ENCODE measurements around the gene CRTAP. TPM values are rescaled to one million over a fixed set of nuclear protein-coding genes. Genes with fewer than 3 reads are reported as not detected.

Gene CRTAP
- polyA plus RNA-seq, 3 donors, result 134 to 321 (median 317) TPM

- peak overlapping the region in 1 of 2 donors; percentile 61 for H3K4me3 Mint-ChIP-seq
- Histone ChIP-seq H4K20me1 (ENCODE audit: insufficient read depth, low read length) (peaks cover 100% of the 10 kb centered on the region), H3K36me3 (replicated peaks in 1 of 2; ENCODE audit: control insufficient read depth in 1 of 2, insufficient read depth in 2 of 2, low read length in 2 of 2) (peaks cover 31 to 51% of the 10 kb centered on the region in 2 donors), H3K4me1 (ENCODE audit: control insufficient read depth in 1 of 2, insufficient read depth in 2 of 2, low read length in 2 of 2) (peaks cover 19 to 29% of the 10 kb centered on the region in 2 donors), H3K9ac (ENCODE audit: insufficient read depth, low read length, poor library complexity, severe bottlenecking) (no peak overlapping the region), H3K4me3 (replicated peaks in 1 of 3; ENCODE audit: low read depth in 2 of 3, low read length in 3 of 3) (no peak overlapping the region), H3K79me2 (ENCODE audit: insufficient read depth, low read length) (peaks cover 100% of the 10 kb centered on the region), H3K4me2 (replicated peaks; ENCODE audit: extremely low read depth, low read length, poor library complexity, severe bottlenecking) (peak overlapping the region; percentile 49), H3K27ac (ENCODE audit: low read depth in 1 of 2, low read length in 2 of 2) (peak overlapping the region in 1 of 2 donors; percentile 68), H2AFZ (ENCODE audit: insufficient read depth, low read depth, low read length, poor library complexity, severe bottlenecking) (no peak overlapping the region), H3K27me3 (ENCODE audit: control insufficient read depth in 2 of 2, insufficient read depth in 2 of 2, low read length in 2 of 2) (no peaks in the 10 kb centered on the region), H3K9me3 (replicated peaks in 1 of 2; ENCODE audit: control insufficient read depth in 1 of 2, insufficient read depth in 1 of 2, low read length in 2 of 2) (no peaks in the 10 kb centered on the region)
- DNase-seq, result peak in 1 of 3 donors; percentile 19
- peaks cover 46 to 50% of the 10 kb centered on the region in 2 donors for H3K36me3 Mint-ChIP-seq
- no peaks in the 10 kb centered on the region for H3K27me3 Mint-ChIP-seq (ENCODE audit: low read depth in 3 of 3)
- H3K4me1 Mint-ChIP-seq, result peaks cover 71% of the 10 kb centered on the region
- TF ChIP-seq CTCF (IDR thresholded peaks at IDR 0.05), result no peak
- peak overlapping the region; percentile 53 to 91 (median 77) for H3K27ac Mint-ChIP-seq
- intact Hi-C loops (cut with micrococcal nuclease), result no loop called here
- H3K9me3 Mint-ChIP-seq, result peaks cover 0 to 3% (median 0%) of the 10 kb centered on the region in 7 donors
These were observed 25.1 kb upstream of the CRTAP start for GRCh38 chr3:33088691-33089090.

- Mint-ChIP-seq H3K36me3 (peaks cover 52 to 56% of the 10 kb centered on the region in 2 donors), H3K27me3 (ENCODE audit: low read depth in 3 of 3) (no peaks in the 10 kb centered on the region), H3K9me3 (peaks cover 0 to 3% (median 0%) of the 10 kb centered on the region in 7 donors), H3K27ac (peak overlapping the region; percentile 58 to 91 (median 78)), H3K4me1 (peaks cover 69% of the 10 kb centered on the region), H3K4me3 (peak overlapping the region; percentile 13 to 61)
- no CpG with 5 or more reads among the region's 3 CpGs for WGBS (ENCODE audit: insufficient coverage)
- intact Hi-C loops (cut with micrococcal nuclease), result no loop called here
- H3K27me3 ChIP-seq (ENCODE audit: control insufficient read depth in 2 of 2, insufficient read depth in 2 of 2, low read length in 2 of 2), result no peaks in the 10 kb centered on the region
- peak overlapping the region in 1 of 3 experiments; percentile 29 for H3K4me3 ChIP-seq (replicated peaks in 1 of 3; ENCODE audit: low read depth in 2 of 3, low read length in 3 of 3)
- H3K36me3 ChIP-seq (replicated peaks in 1 of 2; ENCODE audit: control insufficient read depth in 1 of 2, insufficient read depth in 2 of 2, low read length in 2 of 2), result peaks cover 31 to 52% of the 10 kb centered on the region in 2 donors
- peak; percentile 30 to 59 (median 48) for DNase-seq
- peaks cover 100% of the 10 kb centered on the region for H4K20me1 ChIP-seq (ENCODE audit: insufficient read depth, low read length)
- H3K9me3 ChIP-seq (replicated peaks in 1 of 2; ENCODE audit: control insufficient read depth in 1 of 2, insufficient read depth in 1 of 2, low read length in 2 of 2), result no peaks in the 10 kb centered on the region
- peak overlapping the region; percentile 49 for H3K4me2 ChIP-seq (replicated peaks; ENCODE audit: extremely low read depth, low read length, poor library complexity, severe bottlenecking)
- no peak for TF ChIP-seq CTCF (IDR thresholded peaks at IDR 0.05)
- H3K27ac ChIP-seq (ENCODE audit: low read depth in 1 of 2, low read length in 2 of 2), result peak overlapping the region in 1 of 2 donors; percentile 68
- no peak overlapping the region for H3K9ac ChIP-seq (ENCODE audit: insufficient read depth, low read length, poor library complexity, severe bottlenecking)
- H2AFZ ChIP-seq (ENCODE audit: insufficient read depth, low read depth, low read length, poor library complexity, severe bottlenecking), result no peak overlapping the region
- peaks cover 100% of the 10 kb centered on the region for H3K79me2 ChIP-seq (ENCODE audit: insufficient read depth, low read length)
- H3K4me1 ChIP-seq (ENCODE audit: control insufficient read depth in 1 of 2, insufficient read depth in 2 of 2, low read length in 2 of 2), result peaks cover 19 to 29% of the 10 kb centered on the region in 2 donors
These were observed 24.3 kb upstream of the CRTAP start for GRCh38 chr3:33089515-33089914.

All from CD14-positive monocyte (primary cell).